H1 (cell line): ENCODE measurements around the gene C15orf39. TPM values are rescaled to one million over a fixed set of nuclear protein-coding genes. Genes with fewer than 3 reads are reported as not detected.

ENCODE experiments used
- CTCF ChIA-PET: fragments of 300-600 bp; sonication (Branson Sonifier 250); formaldehyde crosslinking; loops from one replicate; lab custom pipeline; 2021; ENCODE audit not compliant: partially characterized antibody; lab: Charles Lee
- POLR2A ChIA-PET: fragments of 300-600 bp; sonication (Branson Sonifier 250); formaldehyde crosslinking; loops from one replicate; lab custom pipeline; 2021; ENCODE audit warnings: inconsistent platforms; ENCODE audit not compliant: partially characterized antibody; lab: Charles Lee
- DNase-seq, 2 experiments: peaks; one replicate each; pipeline versions ENCODE4 v3.0.0 to v3.0.0-alpha.2; 2010 to 2022; ENCODE audit warnings: low spot score in 2 of 2, low read depth in 1 of 2, mixed read lengths in 1 of 2
- FAIRE-seq: peaks from 2 replicates; lab custom pipeline; 2011; peaks lifted over from hg19 to GRCh38; lab: Jason Lieb, UNC
- H2AFZ ChIP-seq: 2 replicates; pipeline ENCODE4 v1.8.1; 2012; ENCODE audit warnings: low read length, inconsistent platforms
- H2AK5ac ChIP-seq: 2 replicates; pipeline ENCODE4 v1.6.1; 2013; ENCODE audit warnings: low read depth, low read length
- H2BK120ac ChIP-seq: replicated peaks from 2 replicates; pipeline ENCODE3; 2013; ENCODE audit warnings: low read depth, low read length, inconsistent platforms
- H2BK12ac ChIP-seq: 2 replicates; pipeline ENCODE4 v1.6.1; 2013; ENCODE audit warnings: low read depth, low read length
- H2BK15ac ChIP-seq: 2 replicates; pipeline ENCODE4 v1.6.1; 2013; ENCODE audit warnings: low read length
- H2BK20ac ChIP-seq: 2 replicates; pipeline ENCODE4 v1.6.1; 2013; ENCODE audit warnings: low read length
- H2BK5ac ChIP-seq: 2 replicates; pipeline ENCODE4 v1.6.1; 2013; ENCODE audit warnings: low read depth, low read length
- H3K14ac ChIP-seq: 2 replicates; pipeline ENCODE4 v1.6.1; 2013; ENCODE audit warnings: inconsistent platforms; ENCODE audit not compliant: insufficient read length
- H3K18ac ChIP-seq: 2 replicates; pipeline ENCODE4 v1.6.1; 2013; ENCODE audit warnings: low read length; ENCODE audit errors: extremely low read depth
- H3K23ac ChIP-seq: 2 replicates; pipeline ENCODE4 v1.6.1; 2013; ENCODE audit warnings: inconsistent platforms; ENCODE audit not compliant: insufficient read length
- H3K23me2 ChIP-seq: 2 replicates; pipeline ENCODE4 v1.6.1; 2013; ENCODE audit warnings: low read depth, low read length
- H3K27ac ChIP-seq: 2 replicates; pipeline ENCODE4 v1.6.1; 2011; ENCODE audit warnings: low read depth, low read length, inconsistent platforms
- H3K27me3 ChIP-seq, 4 experiments: replicated peaks in 1 of 4; 1 replicate in 1 of 4; 2 replicates in 3 of 4; pipeline versions ENCODE4 v1.6.1 to v1.8.1; 2011 to 2013; ENCODE audit warnings: low read length in 3 of 4, mild to moderate bottlenecking in 3 of 4, inconsistent platforms in 2 of 4, mixed read lengths in 2 of 4, moderate library complexity in 1 of 4; ENCODE audit not compliant: control insufficient read depth in 3 of 4, insufficient read depth in 3 of 4; ENCODE audit errors: extremely low read depth in 1 of 4
- H3K36me3 ChIP-seq, 4 experiments: 2 replicates each; pipeline versions ENCODE4 v1.6.1 to v1.8.1; 2011 to 2013; ENCODE audit warnings: mild to moderate bottlenecking in 4 of 4, low read length in 3 of 4, moderate library complexity in 2 of 4, control low read depth in 1 of 4, inconsistent platforms in 1 of 4; ENCODE audit not compliant: insufficient read depth in 4 of 4, control insufficient read depth in 2 of 4
- H3K4ac ChIP-seq: replicated peaks from 2 replicates; pipeline ENCODE3; 2013; ENCODE audit warnings: low read length, low read depth, mixed read lengths, inconsistent platforms; ENCODE audit not compliant: insufficient read length
- H3K4me1 ChIP-seq, 4 experiments: replicated peaks in 1 of 4; 1 replicate in 1 of 4; 2 replicates in 3 of 4; pipeline versions ENCODE4 v1.6.1 to v1.8.1; 2011 to 2013; ENCODE audit warnings: low read length in 3 of 4, inconsistent platforms in 2 of 4, mixed read lengths in 1 of 4; ENCODE audit not compliant: insufficient read depth in 4 of 4, control insufficient read depth in 3 of 4
- H3K4me2 ChIP-seq, 2 experiments: 2 replicates each; pipeline versions ENCODE4 v1.6.1 to v1.8.1; 2011 to 2013; ENCODE audit warnings: low read depth in 2 of 2, low read length in 2 of 2, control low read depth in 1 of 2, inconsistent platforms in 1 of 2, mild to moderate bottlenecking in 1 of 2; ENCODE audit not compliant: insufficient read depth in 1 of 2
- H3K4me3 ChIP-seq, 4 experiments: fragments of 200-600, 300-600 bp in 1 of 4; sonication (generic), shearing (Covaris generic), sonication (Bioruptor Twin) in 1 of 4; 2 replicates each; pipeline versions ENCODE4 v1.5.1 to v1.8.1; 2011 to 2016; ENCODE audit warnings: low read length in 4 of 4, low read depth in 3 of 4, control low read depth in 2 of 4, inconsistent platforms in 2 of 4, mild to moderate bottlenecking in 2 of 4, mixed read lengths in 1 of 4, moderate library complexity in 1 of 4; ENCODE audit not compliant: insufficient read depth in 2 of 4; ENCODE audit errors: extremely low read depth in 1 of 4
- H3K56ac ChIP-seq: replicated peaks from 2 replicates; pipeline ENCODE3; 2013; ENCODE audit warnings: low read depth, mild to moderate bottlenecking, mixed read lengths, low read length, inconsistent platforms; ENCODE audit not compliant: insufficient read length
- H3K79me1 ChIP-seq: 2 replicates; pipeline ENCODE4 v1.6.1; 2013; ENCODE audit warnings: low read depth, low read length, control low read depth
- H3K79me2 ChIP-seq, 2 experiments: 2 replicates each; pipeline versions ENCODE4 v1.6.1 to v1.8.1; 2012 to 2013; ENCODE audit warnings: low read length in 2 of 2, mild to moderate bottlenecking in 2 of 2, inconsistent platforms in 1 of 2; ENCODE audit not compliant: insufficient read depth in 2 of 2, control insufficient read depth in 1 of 2
- H3K9ac ChIP-seq, 4 experiments: replicated peaks in 1 of 4; 1 replicate in 1 of 4; 2 replicates in 3 of 4; pipeline versions ENCODE4 v1.6.1 to v1.8.1; 2011 to 2013; ENCODE audit warnings: low read depth in 3 of 4, low read length in 3 of 4, control low read depth in 2 of 4, mild to moderate bottlenecking in 2 of 4, moderate library complexity in 2 of 4, inconsistent platforms in 1 of 4; ENCODE audit errors: extremely low read depth in 1 of 4
- H3K9me3 ChIP-seq, 2 experiments: 2 replicates each; pipeline versions ENCODE4 v1.6.1 to v1.8.1; 2012 to 2013; ENCODE audit warnings: mild to moderate bottlenecking in 2 of 2, moderate library complexity in 2 of 2, control low read depth in 1 of 2, inconsistent platforms in 1 of 2, low read depth in 1 of 2, low read length in 1 of 2, mixed read lengths in 1 of 2; ENCODE audit not compliant: insufficient read depth in 2 of 2
- H4K20me1 ChIP-seq, 2 experiments: replicated peaks in 1 of 2; 2 replicates each; pipeline versions ENCODE3 to v1.8.1; 2011 to 2013; ENCODE audit warnings: inconsistent platforms in 2 of 2, low read length in 2 of 2, mild to moderate bottlenecking in 1 of 2; ENCODE audit not compliant: insufficient read depth in 2 of 2, control insufficient read depth in 1 of 2
- H4K5ac ChIP-seq: 2 replicates; pipeline ENCODE4 v1.6.1; 2013; ENCODE audit warnings: low read length, low read depth, mixed read lengths, inconsistent platforms; ENCODE audit not compliant: insufficient read length
- H4K8ac ChIP-seq: 2 replicates; pipeline ENCODE4 v1.8.0; 2013; ENCODE audit warnings: mild to moderate bottlenecking, moderate library complexity, low read length, inconsistent platforms; ENCODE audit not compliant: insufficient read depth; ENCODE audit errors: extremely low read depth
- H4K91ac ChIP-seq: replicated peaks from 2 replicates; pipeline ENCODE3; 2013; ENCODE audit warnings: low read length, mixed read lengths, inconsistent platforms; ENCODE audit not compliant: insufficient read length
- CHD1 ChIP-seq: IDR thresholded peaks from 2 replicates; pipeline ENCODE4 v1.6.1; 2012; ENCODE audit warnings: low read depth, low read length, improper control_type of control experiment
- CHD2 ChIP-seq: IDR thresholded peaks from 2 replicates; pipeline ENCODE4 v1.6.1; 2012; ENCODE audit warnings: low read length, improper control_type of control experiment
- GABPA ChIP-seq: IDR thresholded peaks from 2 replicates; pipeline ENCODE4 v1.6.1; 2011; ENCODE audit warnings: mild to moderate bottlenecking, low read length, moderate library complexity, borderline replicate concordance; ENCODE audit not compliant: insufficient read depth
- HDAC6 ChIP-seq: IDR thresholded peaks from one replicate; pipeline ENCODE4 v1.7.1; 2012; ENCODE audit warnings: low read depth, mild to moderate bottlenecking, inconsistent platforms, low read length, moderate library complexity
- KDM5A ChIP-seq: fragments of 200-600 bp; IDR thresholded peaks from 2 replicates; pipeline ENCODE4 v1.7.1; 2012; ENCODE audit warnings: mild to moderate bottlenecking, low read length, inconsistent platforms, mixed read lengths
- NRF1 ChIP-seq: IDR thresholded peaks from 2 replicates; pipeline ENCODE4 v1.6.1; 2011; ENCODE audit warnings: mild to moderate bottlenecking, low read depth, low read length, improper control_type of control experiment
- PHF8 ChIP-seq: fragments of 200-600 bp; sonication (generic); conservative IDR thresholded peaks from 2 replicates; pipeline ENCODE4 v1.7.1; 2012; ENCODE audit warnings: low read depth, mild to moderate bottlenecking, inconsistent platforms, low read length, moderate library complexity
- RFX5 ChIP-seq: IDR thresholded peaks from 2 replicates; pipeline ENCODE4 v1.6.1; 2011; ENCODE audit warnings: low read depth, low read length, improper control_type of control experiment, borderline replicate concordance
- SAP30 ChIP-seq: fragments of 300-600 bp; sonication (generic); IDR thresholded peaks from 2 replicates; pipeline ENCODE4 v1.7.1; 2012; ENCODE audit warnings: low read length, moderate library complexity, mild to moderate bottlenecking, inconsistent platforms; ENCODE audit not compliant: insufficient read depth, insufficient replicate concordance
- SIN3A ChIP-seq, 2 experiments: IDR thresholded peaks in 1 of 2; conservative IDR thresholded peaks in 1 of 2; 2 replicates each; pipeline ENCODE4 v1.6.1; 2011 to 2012; ENCODE audit warnings: low read length in 2 of 2, improper control_type of control experiment in 1 of 2, low read depth in 1 of 2, mild to moderate bottlenecking in 1 of 2
- WGBS, 2 experiments: shearing (Covaris generic) in 1 of 2; methylation state at CpG; one replicate each; pipeline versions ENCODE4 v1.1.6 to v1.1.7; 2013 to 2015; ENCODE audit warnings: low lambda C conversion rate in 2 of 2, mixed read lengths in 2 of 2, inconsistent platforms in 1 of 2, low coverage in 1 of 2, missing lambda C conversion rate in 1 of 2; ENCODE audit not compliant: insufficient replicate concordance in 2 of 2, insufficient coverage in 1 of 2, insufficient read length in 1 of 2; ENCODE audit errors: extremely low coverage in 1 of 2, missing lambda C conversion rate in 1 of 2; 5-methylcytosine and 5-hydroxymethylcytosine counted together
- polyA plus RNA-seq, 7 experiments: library from polyadenylated mRNA; depleted of rRNA in 3 of 7; stranded (reverse) in 5 of 7; unstranded in 2 of 7; fragments of >200 nt in 5 of 7; fragments of 200-250 nt in 2 of 7; gene quantifications; 1 replicate in 5 of 7; 2 replicates in 1 of 7; 4 replicates in 1 of 7; pipeline versions ENCODE4 v1.2.1 to v1.2.3, GENCODE V29; 2011 to 2013; ENCODE audit warnings: missing spikeins in 2 of 7, mixed read lengths in 2 of 7
- total RNA-seq: library from RNA; stranded (reverse); fragmentation: NEBNext Ultra II Directional; extraction: Animal tissue kit (Norgen Biotek cat#: 25700); gene quantifications from 2 replicates; pipeline ENCODE4 v1.2.1, GENCODE V29; 2021

The C15orf39 gene
- total and polyA plus RNA-seq, 2 of the 8 experiments (the other 6 are each of a cell fraction or from before 2014, with no cell fraction given) = 13.8 to 38.5 TPM

- POLR2A ChIA-PET = interaction anchor here (0.9 to 2.3 kb wide), 25 partner anchors 8 to 244 kb away, joined by 3 to 8 read pairs (median 5); partner anchors contain the start of genes PPCDC and RPP25
- Histone ChIP-seq H3K79me1 (peaks cover 7% of the 10 kb centered on the region), H3K4me1 (peaks cover 0 to 43% (median 23%) of the 10 kb centered on the region in 4 experiments; a peak in 6 of 7 replicates), H3K23ac (no peak overlapping the region), H3K79me2 (peaks cover 19 to 38% of the 10 kb centered on the region in 2 experiments; a peak in 3 of 4 replicates), H3K18ac (peak overlapping the region; percentile 76), H2BK20ac (0 out of 2 replicates have a peak overlapping the region, but pooled peaks have one; percentile 40), H2AFZ (no peak overlapping the region; the same call in 1 of the 2 replicates), H3K9me3 (no peaks in the 10 kb centered on the region), H4K8ac (no peak overlapping the region), H3K4ac (no peak overlapping the region), H3K36me3 (no peaks in the 10 kb centered on the region; a peak in 1 of 8 replicates), H3K27ac (no peak overlapping the region; the same call in 1 of the 2 replicates), H3K4me3 (peak overlapping the region; percentile 60 to 89 (median 78)), H4K5ac (peak overlapping the region; percentile 56), H3K14ac (no peak overlapping the region), H2BK12ac (peak overlapping the region; percentile 2; the same call in 1 of the 2 replicates), H3K27me3 (peaks cover 0 to 6% (median 2%) of the 10 kb centered on the region in 4 experiments; a peak in 1 of 7 replicates), H2BK15ac (no peak overlapping the region), H2AK5ac (no peak overlapping the region), H4K91ac (no peak overlapping the region), H3K9ac (peak overlapping the region in 1 of 4 experiments; percentile 19; a peak in 3 of 7 replicates), H3K4me2 (peak overlapping the region; percentile 82 to 92), H4K20me1 (peaks cover 17 to 20% of the 10 kb centered on the region in 2 experiments), H3K56ac (no peak overlapping the region), H3K23me2 (peaks cover 17% of the 10 kb centered on the region; the same call in 1 of the 2 replicates), H2BK5ac (peak overlapping the region; percentile 80; the same call in 1 of the 2 replicates), H2BK120ac (no peak overlapping the region)
- DNase-seq (peak; percentile 63 to 69), FAIRE-seq (no peak)
- WGBS, 2 experiments = 19% methylated on average over 19 of the region's 21 CpGs; no CpG with 5 or more reads in 1 of the 2 experiments
- CTCF ChIA-PET = interaction anchor here (0.7 to 8.3 kb wide), 34 partner anchors 9 to 319 kb away, joined by 3 to 90 read pairs (median 4); partner anchors contain the start of gene SCAMP5
- no peak for TF ChIP-seq CHD2
- TF ChIP-seq HDAC6 = no peak
- TF ChIP-seq CHD1 = no peak
- TF ChIP-seq RFX5 = no peak
- no peak for TF ChIP-seq PHF8
- TF ChIP-seq GABPA = peak; percentile 44; the same call in 1 of the 2 replicates
- TF ChIP-seq KDM5A = no peak
- no peak for TF ChIP-seq SAP30
- peak in 1 of 2 experiments; percentile 61; a peak in 1 of 4 replicates for TF ChIP-seq SIN3A (conservative IDR thresholded peaks at IDR 0.05 in 1 of 2, IDR thresholded peaks at IDR 0.05 in 1 of 2; ENCODE audit: low read depth in 1 of 2, low read length in 2 of 2)
- no peak for TF ChIP-seq NRF1
These were observed 692 bp upstream of the C15orf39 start for GRCh38 chr15:75200765-75201615.
